Colonic mucosa (tissue), 4 donors: Measurements from ENCODE around the gene KDM4B. TPM values are rescaled to one million over a fixed set of nuclear protein-coding genes. Genes with fewer than 3 reads are reported as not detected.

Experiments used
- DNase-seq: peaks from one replicate; pipeline ENCODE4 v3.0.0-alpha.2; 2020
- H3K27ac ChIP-seq: fragments of 200-600 bp; one replicate; pipeline ENCODE4 v1.8.0; 2021
- H3K27me3 ChIP-seq: fragments of 200-600 bp; one replicate; pipeline ENCODE4 v1.8.0; 2021
- H3K36me3 ChIP-seq: fragments of 200-600 bp; one replicate; pipeline ENCODE4 v1.8.0; 2021
- H3K4me1 ChIP-seq: fragments of 200-600 bp; one replicate; pipeline ENCODE4 v1.8.0; 2021; ENCODE audit warnings: mild to moderate bottlenecking
- H3K4me3 ChIP-seq: fragments of 200-600 bp; one replicate; pipeline ENCODE4 v1.8.0; 2021
- H3K9ac ChIP-seq, 2 donors: one replicate each; pipeline ENCODE4 v1.7.0; 2013; ENCODE audit warnings: control low read depth in 2 of 2, low read depth in 2 of 2, low read length in 2 of 2
- H3K9me3 ChIP-seq: fragments of 200-600 bp; one replicate; pipeline ENCODE4 v1.8.0; 2021
- intact Hi-C: fragments of 100-400 bp; cut with DNase I; formaldehyde crosslinking; loops from one replicate; pipeline ENCODE4 v1.14.1; 2022
- total RNA-seq, 2 donors: library from RNA; stranded (reverse); fragmentation: NEBNext Ultra II Directional in 1 of 2; extraction: Animal tissue kit (Norgen Biotek cat#: 25700) in 1 of 2; gene quantifications; one replicate each; pipeline ENCODE4 v1.2.1, GENCODE V29; 2021
- TF ChIP-seq, protein P1 (sequence below): fragments of 200-600 bp; IDR thresholded peaks from one replicate; pipeline ENCODE4 v1.8.0; 2022; ENCODE audit warnings: antibody characterized with exemption, mild to moderate bottlenecking
- donor health status: healthy.
- donor health status: DM: no; HTN: no; CAD: no.
- donor health status: DM: no; HTN: no; CAD: no.

Gene KDM4B
- total RNA-seq, 2 donors from 2014 or later, result 35.2 to 52.9 TPM

DNA sequence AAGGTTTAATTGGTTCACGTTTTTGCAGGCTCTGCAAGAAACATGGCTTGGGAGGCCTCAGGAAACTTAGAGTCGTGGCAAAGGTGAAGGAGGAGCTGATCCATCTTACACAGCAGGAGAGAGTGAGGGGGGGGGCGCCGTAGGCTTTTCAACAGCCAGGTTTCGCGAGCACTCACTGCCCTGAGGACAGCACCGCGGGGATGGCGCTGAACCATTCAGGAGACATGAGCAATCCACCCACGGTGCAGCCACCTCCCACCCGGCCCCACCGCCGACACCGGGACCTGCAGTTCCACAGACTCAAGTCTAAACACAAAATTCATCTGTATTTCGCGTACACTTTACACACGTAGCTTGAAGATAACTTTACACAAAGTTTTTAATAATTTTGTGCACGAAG, 73.6 kb downstream of the KDM4B start:
- intact Hi-C loops, result loop anchor here (10.0 kb wide), 1 partner anchor 522 kb away; the partner anchor contains the start of gene TINCR
- Histone ChIP-seq H3K27me3 (no peaks in the 10 kb centered on the region), H3K9ac (no peak overlapping the region), H3K27ac (no peak overlapping the region), H3K36me3 (no peaks in the 10 kb centered on the region), H3K9me3 (no peaks in the 10 kb centered on the region), H3K4me3 (no peak overlapping the region), H3K4me1 (peaks cover 14% of the 10 kb centered on the region)
- TF ChIP-seq, protein P1, sequence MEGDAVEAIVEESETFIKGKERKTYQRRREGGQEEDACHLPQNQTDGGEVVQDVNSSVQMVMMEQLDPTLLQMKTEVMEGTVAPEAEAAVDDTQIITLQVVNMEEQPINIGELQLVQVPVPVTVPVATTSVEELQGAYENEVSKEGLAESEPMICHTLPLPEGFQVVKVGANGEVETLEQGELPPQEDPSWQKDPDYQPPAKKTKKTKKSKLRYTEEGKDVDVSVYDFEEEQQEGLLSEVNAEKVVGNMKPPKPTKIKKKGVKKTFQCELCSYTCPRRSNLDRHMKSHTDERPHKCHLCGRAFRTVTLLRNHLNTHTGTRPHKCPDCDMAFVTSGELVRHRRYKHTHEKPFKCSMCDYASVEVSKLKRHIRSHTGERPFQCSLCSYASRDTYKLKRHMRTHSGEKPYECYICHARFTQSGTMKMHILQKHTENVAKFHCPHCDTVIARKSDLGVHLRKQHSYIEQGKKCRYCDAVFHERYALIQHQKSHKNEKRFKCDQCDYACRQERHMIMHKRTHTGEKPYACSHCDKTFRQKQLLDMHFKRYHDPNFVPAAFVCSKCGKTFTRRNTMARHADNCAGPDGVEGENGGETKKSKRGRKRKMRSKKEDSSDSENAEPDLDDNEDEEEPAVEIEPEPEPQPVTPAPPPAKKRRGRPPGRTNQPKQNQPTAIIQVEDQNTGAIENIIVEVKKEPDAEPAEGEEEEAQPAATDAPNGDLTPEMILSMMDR, result no peak
- DNase-seq, result no peak

DNA sequence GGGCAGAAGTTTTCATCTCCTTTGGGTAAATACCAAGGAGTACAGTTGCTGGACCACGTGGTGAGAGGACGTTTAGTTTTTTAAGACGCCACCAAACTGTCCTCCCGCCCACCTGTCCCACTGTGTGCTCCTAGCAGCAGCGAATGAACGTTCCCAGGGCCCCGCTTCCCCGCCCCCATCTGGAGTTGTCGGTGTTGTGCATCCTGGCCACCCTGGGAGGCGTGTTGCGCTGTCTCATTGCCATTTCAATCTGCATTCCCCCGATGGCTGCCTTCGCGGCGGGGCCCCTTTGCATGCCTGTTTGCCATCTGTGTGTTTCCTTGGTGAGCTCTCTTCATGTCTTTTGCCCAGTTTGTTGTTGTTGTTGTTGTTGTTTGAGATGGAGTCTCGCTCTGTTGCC, 76.1 kb downstream of the KDM4B start:
- intact Hi-C loops, result loop anchor here (10.0 kb wide), 1 partner anchor 520 kb away; the partner anchor contains the start of gene TINCR
- no peak for DNase-seq
- TF ChIP-seq, protein P1, result no peak
- Histone ChIP-seq H3K9me3 (no peaks in the 10 kb centered on the region), H3K9ac (no peak overlapping the region), H3K27ac (no peak overlapping the region), H3K4me3 (no peak overlapping the region), H3K4me1 (peaks cover 31% of the 10 kb centered on the region), H3K36me3 (no peaks in the 10 kb centered on the region), H3K27me3 (no peaks in the 10 kb centered on the region)

DNA sequence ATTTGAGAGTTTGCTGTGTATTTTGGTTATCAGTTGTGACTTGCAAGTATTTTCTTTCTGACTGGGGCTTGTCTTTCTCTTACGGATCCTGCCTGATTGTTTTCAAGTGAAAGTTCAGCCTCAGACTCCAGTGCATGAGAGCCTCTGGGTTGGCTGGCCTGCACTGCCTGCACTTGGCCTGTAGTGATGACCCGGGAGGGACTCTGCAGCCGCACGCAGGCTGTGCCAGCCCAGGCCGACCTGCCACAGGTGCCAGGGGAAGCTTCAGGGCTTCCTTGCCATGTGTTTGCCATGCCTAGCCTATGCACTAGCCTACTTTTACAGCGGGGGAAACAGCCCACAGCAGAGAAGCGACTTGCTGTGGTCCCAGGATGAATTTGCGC, 77.0 kb downstream of the KDM4B start:
- Histone ChIP-seq H3K36me3 (no peaks in the 10 kb centered on the region), H3K9me3 (no peaks in the 10 kb centered on the region), H3K9ac (peak overlapping the region; percentile 38 to 39), H3K4me3 (no peak overlapping the region), H3K27me3 (no peaks in the 10 kb centered on the region), H3K27ac (peak overlapping the region; percentile 75), H3K4me1 (peaks cover 31% of the 10 kb centered on the region)
- TF ChIP-seq, protein P1, result no peak
- DNase-seq, result peak; percentile 25
- intact Hi-C loops, result loop anchor here (10.0 kb wide), 1 partner anchor 519 kb away; the partner anchor contains the start of gene TINCR

DNA sequence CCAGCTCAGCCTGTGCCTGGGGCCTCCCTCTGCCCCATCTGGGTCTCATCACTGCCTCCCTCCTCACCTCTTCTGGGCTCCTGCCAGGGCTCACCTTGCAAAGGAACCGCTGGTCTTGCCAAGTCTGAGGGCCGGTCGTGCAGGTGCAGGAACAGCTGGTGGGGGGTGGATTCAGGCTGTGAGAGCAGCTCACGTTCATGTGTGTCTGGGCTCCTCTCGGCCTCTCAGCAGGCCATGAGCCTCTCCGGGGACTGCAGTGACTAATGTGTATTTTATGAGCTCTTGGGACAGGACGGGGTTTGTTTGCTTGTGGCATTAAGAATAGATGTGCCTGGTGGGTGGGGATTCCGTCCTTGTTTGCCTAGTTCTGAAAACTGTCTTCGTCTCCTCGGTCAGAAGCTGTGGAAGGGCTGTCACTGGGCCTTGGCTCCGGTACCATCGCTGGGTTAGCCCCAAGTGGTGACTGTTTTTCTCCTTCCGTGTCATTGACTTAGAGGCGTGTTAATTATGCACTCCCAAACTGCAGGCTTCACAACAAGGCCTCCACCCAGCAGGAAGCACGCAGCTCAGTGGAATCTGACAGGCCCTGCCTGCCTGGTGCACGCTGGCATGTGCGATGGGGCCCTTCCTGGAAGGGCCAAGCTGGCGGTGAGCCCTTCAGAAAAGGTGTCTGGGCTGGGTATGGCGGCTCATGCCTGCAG, 77.6 kb downstream of the KDM4B start:
- Histone ChIP-seq H3K36me3 (no peaks in the 10 kb centered on the region), H3K27me3 (no peaks in the 10 kb centered on the region), H3K4me1 (peaks cover 31% of the 10 kb centered on the region), H3K9me3 (no peaks in the 10 kb centered on the region), H3K27ac (peak overlapping the region; percentile 75), H3K4me3 (no peak overlapping the region), H3K9ac (peak overlapping the region; percentile 38 to 39)
- TF ChIP-seq, protein P1, result no peak
- intact Hi-C loops, result loop anchor here (10.0 kb wide), 1 partner anchor 518 kb away; the partner anchor contains the start of gene TINCR
- peak; percentile 80 for DNase-seq

DNA sequence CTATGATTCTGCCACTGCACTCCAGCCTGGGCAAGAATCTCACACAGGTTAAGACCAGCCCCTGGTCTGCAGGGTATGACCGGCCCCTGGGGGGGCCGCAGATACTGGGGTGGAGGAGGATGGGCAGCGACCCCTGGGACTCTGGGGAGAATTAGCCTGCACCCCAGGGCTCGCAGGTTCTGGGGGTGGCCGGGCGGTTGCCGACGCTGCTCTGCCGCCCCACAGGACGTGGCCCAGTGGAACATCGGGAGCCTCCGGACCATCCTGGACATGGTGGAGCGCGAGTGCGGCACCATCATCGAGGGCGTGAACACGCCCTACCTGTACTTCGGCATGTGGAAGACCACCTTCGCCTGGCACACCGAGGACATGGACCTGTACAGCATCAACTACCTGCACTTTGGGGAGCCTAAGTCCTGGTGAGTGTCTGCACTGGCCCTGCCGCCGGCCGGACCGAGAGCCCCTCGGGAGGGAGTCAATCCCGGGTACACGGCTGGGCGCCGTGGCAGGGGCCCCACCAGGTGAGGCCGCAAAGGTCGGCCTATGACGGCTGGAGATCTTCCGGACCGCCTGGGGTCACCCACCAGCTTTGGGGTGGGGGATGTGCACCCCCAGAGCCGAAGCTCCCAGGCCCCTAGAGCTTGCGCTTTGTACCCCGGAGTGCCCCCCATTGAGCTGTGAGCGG, 78.5 kb downstream of the KDM4B start:
- DNase-seq, result no peak
- Histone ChIP-seq H3K4me3 (no peak overlapping the region), H3K27me3 (no peaks in the 10 kb centered on the region), H3K27ac (peak overlapping the region; percentile 75), H3K4me1 (peaks cover 31% of the 10 kb centered on the region), H3K9me3 (no peaks in the 10 kb centered on the region), H3K36me3 (no peaks in the 10 kb centered on the region), H3K9ac (peak overlapping the region in 1 of 2 donors; percentile 38)
- TF ChIP-seq, protein P1, result no peak
- intact Hi-C loops, result loop anchor here (10.0 kb wide), 1 partner anchor 517 kb away; the partner anchor contains the start of gene TINCR
